HG03039 (cell line): ENCODE measurements around the gene PMAIP1.

Experiments
- ATAC-seq: cut with Tn5 transposase; IDR thresholded peaks from one replicate; pipeline ENCODE4 v1.9.1; 2021; ENCODE audit warnings: mild to moderate bottlenecking, moderate library complexity; ENCODE audit not compliant: unreplicated experiment

The PMAIP1 gene

GRCh38 chr18:59911600-59911999 is 11.8 kb downstream of the PMAIP1 start:
- no peak for ATAC-seq

- no peak for ATAC-seq
Observed at GRCh38 chr18:59912007-59912550, 12.3 kb downstream of the PMAIP1 start.

- no peak for ATAC-seq
Observed at GRCh38 chr18:59915606-59916005, 15.8 kb downstream of the PMAIP1 start.

GRCh38 chr18:59916746-59917145 is 16.9 kb downstream of the PMAIP1 start:
- ATAC-seq, result no peak

GRCh38 chr18:59917422-59917821 is 17.6 kb downstream of the PMAIP1 start:
- no peak for ATAC-seq

GRCh38 chr18:59918320-59918755 is 18.5 kb downstream of the PMAIP1 start:
- peak; percentile 52 for ATAC-seq

- no peak for ATAC-seq
Observed at GRCh38 chr18:59918997-59919396, 19.2 kb downstream of the PMAIP1 start.

GRCh38 chr18:59921384-59921891 is 21.6 kb downstream of the PMAIP1 start:
- no peak for ATAC-seq

GRCh38 chr18:59923539-59924196 is 23.9 kb downstream of the PMAIP1 start:
- no peak for ATAC-seq

- no peak for ATAC-seq
Observed at GRCh38 chr18:59926131-59926530, 26.3 kb downstream of the PMAIP1 start.

GRCh38 chr18:59927246-59927825 is 27.5 kb downstream of the PMAIP1 start:
- peak; percentile 88 for ATAC-seq

- ATAC-seq, result no peak
Observed at GRCh38 chr18:59928201-59928600, 28.4 kb downstream of the PMAIP1 start.

- no peak for ATAC-seq
Observed at GRCh38 chr18:59929621-59930295, 30.0 kb downstream of the PMAIP1 start.

GRCh38 chr18:59932401-59932800 is 32.6 kb downstream of the PMAIP1 start:
- no peak for ATAC-seq

- ATAC-seq, result no peak
Observed at GRCh38 chr18:59938676-59939075, 38.9 kb downstream of the PMAIP1 start.

- no peak for ATAC-seq
Observed at GRCh38 chr18:59939127-59939526, 39.3 kb downstream of the PMAIP1 start.

GRCh38 chr18:59940068-59940467 is 40.3 kb downstream of the PMAIP1 start:
- ATAC-seq, result no peak

GRCh38 chr18:59941331-59941730 is 41.5 kb downstream of the PMAIP1 start:
- no peak for ATAC-seq

GRCh38 chr18:59942601-59943000 is 42.8 kb downstream of the PMAIP1 start:
- ATAC-seq, result no peak

- ATAC-seq, result no peak
Observed at GRCh38 chr18:59945544-59945943, 45.7 kb downstream of the PMAIP1 start.

GRCh38 chr18:59950215-59950944 is 50.6 kb downstream of the PMAIP1 start:
- ATAC-seq, result no peak
